Endothelial cell of umbilical vein (primary cell): ENCODE results near the gene GTSE1. TPM values are rescaled to one million over a fixed set of nuclear protein-coding genes. Genes with fewer than 3 reads are reported as not detected.
"Not testable (repeated sequence)": the region's sequence is repeated elsewhere in the genome, so short reads cannot be mapped to it uniquely, and the experiment has no call there.

Source experiments
- BruUV-seq: library from RNA; stranded (reverse); fragments of 400-500 nt; replicated peaks from 2 replicates; lab custom pipeline; 2021; lab: Mats Ljungman, UMichigan
- CTCF ChIA-PET: fragments of 300-600, 350-600 bp; sonication (Branson Sonifier 250); formaldehyde crosslinking; loops from one replicate; lab custom pipeline; 2021; ENCODE audit warnings: antibody characterized with exemption, inconsistent platforms; lab: Charles Lee
- POLR2A ChIA-PET: fragments of 300-600, 350-600 bp; sonication (Branson Sonifier 250); formaldehyde crosslinking; loops from one replicate; lab custom pipeline; 2021; ENCODE audit warnings: antibody characterized with exemption, inconsistent platforms; lab: Charles Lee
- DNase-seq: peaks from one replicate; pipeline ENCODE4 v3.0.0-alpha.2; 2011; ENCODE audit warnings: low read depth, low spot score
- FAIRE-seq: peaks from 2 replicates; lab custom pipeline; 2011; peaks lifted over from hg19 to GRCh38; lab: Jason Lieb, UNC
- H2AFZ ChIP-seq: 2 replicates; pipeline ENCODE4 v1.6.0; 2012; ENCODE audit warnings: low read depth, low read length, control low read depth, inconsistent platforms
- H3K27ac ChIP-seq: 2 replicates; pipeline ENCODE4 v1.5.1; 2011; ENCODE audit warnings: low read depth, mild to moderate bottlenecking, control low read depth, low read length, moderate library complexity; ENCODE audit not compliant: insufficient read depth
- H3K27me3 ChIP-seq, 2 experiments: 2 replicates each; pipeline versions ENCODE4 v1.6.0 to v1.6.1; 2011; ENCODE audit warnings: low read length in 2 of 2, mixed read lengths in 1 of 2; ENCODE audit not compliant: control insufficient read depth in 2 of 2, insufficient read depth in 2 of 2
- H3K36me3 ChIP-seq, 2 experiments: 2 replicates in 1 of 2; 3 replicates in 1 of 2; pipeline ENCODE4 v1.5.1; 2011; ENCODE audit warnings: low read length in 2 of 2, mild to moderate bottlenecking in 1 of 2, moderate library complexity in 1 of 2; ENCODE audit not compliant: control insufficient read depth in 2 of 2, insufficient read depth in 2 of 2; ENCODE audit errors: extremely low read depth in 1 of 2
- H3K4me1 ChIP-seq: 3 replicates; pipeline ENCODE4 v1.5.1; 2011; ENCODE audit warnings: mild to moderate bottlenecking, low read length; ENCODE audit not compliant: control insufficient read depth, insufficient read depth; ENCODE audit errors: extremely low read depth
- H3K4me2 ChIP-seq: 2 replicates; pipeline ENCODE4 v1.6.1; 2011; ENCODE audit warnings: low read length, control low read depth, mixed read lengths; ENCODE audit not compliant: insufficient read depth
- H3K4me3 ChIP-seq, 3 experiments: fragments of 200-600 bp in 1 of 3; sonication (generic), shearing (Covaris generic) in 1 of 3; replicated peaks in 1 of 3; 2 replicates each; pipeline ENCODE4 v1.5.1; 2011 to 2016; ENCODE audit warnings: control low read depth in 3 of 3, low read length in 3 of 3, mild to moderate bottlenecking in 2 of 3, inconsistent platforms in 1 of 3, low read depth in 1 of 3, moderate library complexity in 1 of 3; ENCODE audit not compliant: insufficient read depth in 1 of 3
- H3K79me2 ChIP-seq: 2 replicates; pipeline ENCODE4 v1.6.0; 2012; ENCODE audit warnings: low read length, inconsistent platforms; ENCODE audit not compliant: control insufficient read depth, insufficient read depth
- H3K9ac ChIP-seq: replicated peaks from 2 replicates; pipeline ENCODE3; 2011; ENCODE audit warnings: low read length, control low read depth; ENCODE audit not compliant: insufficient read depth; ENCODE audit errors: extremely low read depth
- H3K9me1 ChIP-seq: replicated peaks from 3 replicates; pipeline ENCODE4 v1.6.0; 2011; ENCODE audit warnings: mild to moderate bottlenecking, low read length; ENCODE audit not compliant: control insufficient read depth, insufficient read depth; ENCODE audit errors: extremely low read depth
- H3K9me3 ChIP-seq: replicated peaks from 2 replicates; pipeline ENCODE4 v1.5.1; 2012; ENCODE audit warnings: low read length, inconsistent platforms; ENCODE audit not compliant: control insufficient read depth, insufficient read depth
- H4K20me1 ChIP-seq: replicated peaks from 2 replicates; pipeline ENCODE3; 2011; ENCODE audit warnings: mild to moderate bottlenecking, low read length; ENCODE audit not compliant: control insufficient read depth, insufficient read depth; ENCODE audit errors: extremely low read depth
- EZH2 ChIP-seq: IDR thresholded peaks from 2 replicates; pipeline ENCODE4 v1.6.1; 2012; ENCODE audit warnings: borderline replicate concordance, low read depth, mild to moderate bottlenecking, moderate library complexity, low read length, inconsistent platforms; ENCODE audit not compliant: severe bottlenecking
- FOS ChIP-seq: IDR thresholded peaks from 2 replicates; pipeline ENCODE4 v1.6.1; 2011; ENCODE audit warnings: mild to moderate bottlenecking, low read length, moderate library complexity, borderline replicate concordance; ENCODE audit not compliant: insufficient read depth
- GATA2 ChIP-seq: IDR thresholded peaks from 2 replicates; pipeline ENCODE4 v1.7.0; 2011; ENCODE audit warnings: low read depth, mild to moderate bottlenecking, moderate library complexity, mixed read lengths, low read length; ENCODE audit not compliant: insufficient read length, insufficient read depth
- JUN ChIP-seq: IDR thresholded peaks from 2 replicates; pipeline ENCODE4 v1.6.1; 2011; ENCODE audit warnings: borderline replicate concordance, low read depth; ENCODE audit not compliant: insufficient read length, insufficient read depth
- MYC ChIP-seq: IDR thresholded peaks from one replicate; pipeline ENCODE4 v1.6.1; 2011; ENCODE audit warnings: mild to moderate bottlenecking, low read depth, low read length
- POLR2A ChIP-seq: IDR thresholded peaks from 2 replicates; pipeline ENCODE4 v1.6.1; 2012; ENCODE audit warnings: low read depth, mild to moderate bottlenecking, control low read depth, low read length
- POLR2AphosphoS5 ChIP-seq: IDR thresholded peaks from 2 replicates; pipeline ENCODE4 v1.6.1; 2012; ENCODE audit warnings: low read depth, mild to moderate bottlenecking, control low read depth, low read length, moderate library complexity; ENCODE audit not compliant: insufficient read depth
- dilution Hi-C: fragments of 300-500 bp; cut with MboI; formaldehyde crosslinking; loops from one replicate; pipeline ENCODE4 v1.15.0; 2019; ENCODE audit warnings: low sequenced_read_pairs; ENCODE audit not compliant: extremely low pct_ligation_motif_present
- intact Hi-C: fragments of 100-400 bp; cut with micrococcal nuclease; formaldehyde crosslinking; loops from one replicate; pipeline ENCODE4 v1.10.0; 2022
- polyA plus RNA-seq, 4 experiments: library from polyadenylated mRNA; depleted of rRNA in 3 of 4; stranded (reverse) in 3 of 4; unstranded in 1 of 4; fragments of >200 nt; gene quantifications; 2 replicates each; pipeline versions ENCODE4 v1.2.1 to v1.2.3, GENCODE V29; 2011 to 2012; ENCODE audit warnings: missing spikeins in 1 of 4
- total RNA-seq: library from RNA; stranded (reverse); gene quantifications from 2 replicates; pipeline ENCODE4 v1.2.3, GENCODE V29; 2021
- TF ChIP-seq, protein P1 (sequence below): IDR thresholded peaks from 2 replicates; pipeline ENCODE4 v1.6.1; 2011; ENCODE audit not compliant: insufficient read depth, insufficient read length
- TF ChIP-seq, protein P2 (sequence below), 2 donors: IDR thresholded peaks; 1 replicate in 1 of 2; 2 replicates in 1 of 2; pipeline ENCODE4 v1.5.1; 2011; ENCODE audit warnings: low read length in 2 of 2, mild to moderate bottlenecking in 2 of 2, moderate library complexity in 2 of 2, control low read depth in 1 of 2, inconsistent platforms in 1 of 2, low read depth in 1 of 2; ENCODE audit not compliant: insufficient read depth in 1 of 2; ENCODE audit errors: extremely low read depth in 1 of 2

GTSE1 gene
- total and polyA plus RNA-seq, 2 donors (not counting 3 experiments of a cell fraction or from before 2014, with no cell fraction given): 25.9 to 57.2 TPM

DNA sequence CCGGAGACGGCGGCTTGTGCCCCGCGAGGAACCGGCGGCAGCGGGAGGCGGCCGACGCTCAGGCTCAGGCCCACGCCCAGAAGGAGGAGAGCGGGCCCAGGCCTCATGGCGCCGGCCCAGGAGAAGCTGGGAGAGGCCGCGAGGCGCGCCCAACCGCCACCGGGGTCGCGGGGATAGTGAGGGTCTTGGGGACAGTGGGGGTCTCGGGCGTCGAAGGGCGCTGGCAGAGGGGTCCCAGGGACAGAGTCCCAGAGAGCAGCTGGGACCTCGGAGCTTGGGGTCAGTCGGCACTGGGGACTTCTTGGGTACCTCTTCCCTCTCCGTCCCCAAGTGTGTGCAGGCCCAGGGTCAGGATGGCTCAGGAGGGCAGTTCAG is 33.5 kb upstream of the GTSE1 start, which contains the start of gene PKDREJ:
PKDREJ (minus strand) TSS at position 128 of the 375 bp plus-strand sequence; CDS start at position 107, 21 bp downstream.
- peaks cover under 1% of the 10 kb centered on the region for H3K79me2 ChIP-seq
- H3K9ac ChIP-seq: no peak within 1 kb of the TSS

GRCh38 chr22:46264520-46264919 is 32.1 kb upstream of the GTSE1 start:
- H3K9me1 ChIP-seq, H2AFZ ChIP-seq, H3K27ac ChIP-seq, H3K4me2 ChIP-seq, H3K9me3 ChIP-seq, BruUV-seq, H3K4me3 ChIP-seq, H4K20me1 ChIP-seq, H3K79me2 ChIP-seq, H3K36me3 ChIP-seq, intact Hi-C loops, FAIRE-seq, DNase-seq, CTCF ChIA-PET, H3K9ac ChIP-seq, POLR2A ChIA-PET, dilution Hi-C loops: not testable (repeated sequence)
- Histone ChIP-seq H3K4me1 (peaks cover 16% of the 10 kb centered on the region), H3K27me3 (peaks cover 19 to 26% of the 10 kb centered on the region in 2 experiments)

More for the DNA sequence above, 33.5 kb upstream of the GTSE1 start, which contains the start of gene PKDREJ:
- peaks cover 5% of the 10 kb centered on the region for H3K4me1 ChIP-seq
- no peak within 1 kb of the TSS for H3K27ac ChIP-seq
- DNase-seq (no peak), FAIRE-seq (no peak)
- H3K27me3 ChIP-seq: peaks cover 31 to 34% of the 10 kb centered on the region in 2 experiments
- TF ChIP-seq FOS: no peak
- no peak for TF ChIP-seq POLR2AphosphoS5
- no peak for TF ChIP-seq GATA2
- TF ChIP-seq, protein P1, sequence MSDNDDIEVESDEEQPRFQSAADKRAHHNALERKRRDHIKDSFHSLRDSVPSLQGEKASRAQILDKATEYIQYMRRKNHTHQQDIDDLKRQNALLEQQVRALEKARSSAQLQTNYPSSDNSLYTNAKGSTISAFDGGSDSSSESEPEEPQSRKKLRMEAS: no peak
- TF ChIP-seq JUN: no peak
- no peak for TF ChIP-seq POLR2A
- TF ChIP-seq MYC: no peak
- TF ChIP-seq, protein P2, sequence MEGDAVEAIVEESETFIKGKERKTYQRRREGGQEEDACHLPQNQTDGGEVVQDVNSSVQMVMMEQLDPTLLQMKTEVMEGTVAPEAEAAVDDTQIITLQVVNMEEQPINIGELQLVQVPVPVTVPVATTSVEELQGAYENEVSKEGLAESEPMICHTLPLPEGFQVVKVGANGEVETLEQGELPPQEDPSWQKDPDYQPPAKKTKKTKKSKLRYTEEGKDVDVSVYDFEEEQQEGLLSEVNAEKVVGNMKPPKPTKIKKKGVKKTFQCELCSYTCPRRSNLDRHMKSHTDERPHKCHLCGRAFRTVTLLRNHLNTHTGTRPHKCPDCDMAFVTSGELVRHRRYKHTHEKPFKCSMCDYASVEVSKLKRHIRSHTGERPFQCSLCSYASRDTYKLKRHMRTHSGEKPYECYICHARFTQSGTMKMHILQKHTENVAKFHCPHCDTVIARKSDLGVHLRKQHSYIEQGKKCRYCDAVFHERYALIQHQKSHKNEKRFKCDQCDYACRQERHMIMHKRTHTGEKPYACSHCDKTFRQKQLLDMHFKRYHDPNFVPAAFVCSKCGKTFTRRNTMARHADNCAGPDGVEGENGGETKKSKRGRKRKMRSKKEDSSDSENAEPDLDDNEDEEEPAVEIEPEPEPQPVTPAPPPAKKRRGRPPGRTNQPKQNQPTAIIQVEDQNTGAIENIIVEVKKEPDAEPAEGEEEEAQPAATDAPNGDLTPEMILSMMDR (IDR thresholded peaks at IDR 0.05; ENCODE audit: extremely low read depth in 1 of 2, insufficient read depth in 1 of 2, low read depth in 1 of 2, low read length in 2 of 2): no peak
- no peak for TF ChIP-seq EZH2
- intact Hi-C loops (no loop called here), dilution Hi-C loops (no loop called here)
- H3K36me3 ChIP-seq: no peaks in the 10 kb centered on the region
- no TSS peak for BruUV-seq
- ChIA-PET POLR2A (no interaction called here), CTCF (interaction anchor here (0.6 to 3.6 kb wide), 6 partner anchors 9 to 140 kb away, joined by 3 to 11 read pairs (median 3); partner anchors contain the start of gene CDPF1)
- H4K20me1 ChIP-seq: no peaks in the 10 kb centered on the region
- no peak within 1 kb of the TSS for H3K4me3 ChIP-seq
- peak within 1 kb of the TSS; percentile 75 for H2AFZ ChIP-seq
- no peaks in the 10 kb centered on the region for H3K9me1 ChIP-seq
- H3K9me3 ChIP-seq: no peaks in the 10 kb centered on the region
- H3K4me2 ChIP-seq: no peak within 1 kb of the TSS
